GM20000 (cell line): Measurements from ENCODE around the gene CTNNA2.

ENCODE experiments used
- DNase-seq: peaks from one replicate; pipeline ENCODE4 v3.0.0; 2012; ENCODE audit warnings: low spot score
- CTCF ChIP-seq: IDR thresholded peaks from 2 replicates; pipeline ENCODE4 v1.5.1; 2012; ENCODE audit warnings: mild to moderate bottlenecking, control low read depth; ENCODE audit errors: extremely low read depth, missing control alignments

The CTNNA2 gene

GRCh38 chr2:80035749-80036285 is 523.0 kb downstream of the CTNNA2 start:
- no peak for TF ChIP-seq CTCF
- no peak for DNase-seq

- TF ChIP-seq CTCF, result no peak
- DNase-seq, result no peak
Observed at GRCh38 chr2:80037310-80037709, 524.5 kb downstream of the CTNNA2 start.

GRCh38 chr2:80040226-80040625 is 527.4 kb downstream of the CTNNA2 start:
- TF ChIP-seq CTCF, result no peak
- no peak for DNase-seq

GRCh38 chr2:80042635-80043034 is 529.8 kb downstream of the CTNNA2 start:
- no peak for DNase-seq
- TF ChIP-seq CTCF, result no peak

GRCh38 chr2:80048296-80048695 is 535.4 kb downstream of the CTNNA2 start:
- TF ChIP-seq CTCF, result no peak
- no peak for DNase-seq

GRCh38 chr2:80050246-80050645 is 537.4 kb downstream of the CTNNA2 start:
- no peak for TF ChIP-seq CTCF
- DNase-seq, result no peak

GRCh38 chr2:80053522-80054345 is 540.9 kb downstream of the CTNNA2 start:
- DNase-seq, result no peak
- TF ChIP-seq CTCF, result no peak
